ENCODE data around the gene ALG12. TPM values are rescaled to one million over a fixed set of nuclear protein-coding genes. Genes with fewer than 3 reads are reported as not detected.

ALG12 gene
- total and polyA plus RNA-seq, 2 donors (not counting 1 experiment from before 2014, with no cell fraction given): 15.2 to 16.6 TPM

GRCh38 chr22:49904040-49904369 lies 14.2 kb downstream of the ALG12 start:
- no peak overlapping the region for H3K4me2 ChIP-seq (replicated peaks; ENCODE audit: low read depth, low read length, poor library complexity, severe bottlenecking)
- no peaks in the 10 kb centered on the region for H3K4me1 ChIP-seq (ENCODE audit: control insufficient read depth in 2 of 2, insufficient read depth in 2 of 2, low read length in 2 of 2)
- peaks cover 26% of the 10 kb centered on the region for H4K20me1 ChIP-seq (ENCODE audit: control insufficient read depth, insufficient read depth, low read length, poor library complexity, severe bottlenecking)
- over 99% methylated on average over 11 of the region's 11 CpGs for WGBS (ENCODE audit: insufficient coverage)
- Mint-ChIP-seq H3K4me1 (no peaks in the 10 kb centered on the region), H3K27ac (no peak overlapping the region), H3K9me3 (ENCODE audit: insufficient read depth) (no peaks in the 10 kb centered on the region), H3K4me3 (no peak overlapping the region), H3K27me3 (no peaks in the 10 kb centered on the region)
- H3K27ac ChIP-seq (ENCODE audit: low read length in 2 of 2): no peak overlapping the region
- intact Hi-C loops (cut with micrococcal nuclease): no loop called here
- no peak overlapping the region for H3K4me3 ChIP-seq (ENCODE audit: control extremely low read depth in 1 of 5, extremely low read depth in 1 of 5, insufficient read depth in 1 of 5, low read depth in 2 of 5, low read length in 4 of 5)
- no peak for TF ChIP-seq EZH2 (IDR thresholded peaks at IDR 0.05; ENCODE audit: borderline replicate concordance, insufficient read depth, low read depth, low read length, poor library complexity, severe bottlenecking)
- no peak for TF ChIP-seq CTCF (IDR thresholded peaks at IDR 0.05)
- CTCF ChIA-PET: no interaction called here
- POLR2A ChIA-PET: no interaction called here
- no peak for DNase-seq
- no peak for ATAC-seq (ENCODE audit: low read depth)
- no peak overlapping the region for H2AFZ ChIP-seq (ENCODE audit: insufficient read depth, low read depth, low read length, poor library complexity, severe bottlenecking)
- H3K9ac ChIP-seq (ENCODE audit: low read length): no peak overlapping the region
- H3K9me3 ChIP-seq (ENCODE audit: control extremely low read depth in 1 of 3, control insufficient read depth in 2 of 3, insufficient read depth in 1 of 3, low read length in 2 of 3): peaks cover 0 to 10% (median 0%) of the 10 kb centered on the region in 3 donors
- peaks cover 0 to 57% of the 10 kb centered on the region in 2 experiments for H3K36me3 ChIP-seq (replicated peaks in 1 of 2; ENCODE audit: control extremely low read depth in 1 of 2, control insufficient read depth in 1 of 2, extremely low read depth in 1 of 2, insufficient read depth in 2 of 2, low read length in 1 of 2)
- no peaks in the 10 kb centered on the region for H3K27me3 ChIP-seq (replicated peaks in 1 of 4; ENCODE audit: control extremely low read depth in 1 of 4, control insufficient read depth in 3 of 4, insufficient read depth in 4 of 4, low read length in 3 of 4)
- H3K79me2 ChIP-seq (ENCODE audit: control insufficient read depth, insufficient read depth, low read length): peaks cover 26% of the 10 kb centered on the region

GRCh38 chr22:49903322-49904039 lies 14.8 kb downstream of the ALG12 start:
- Mint-ChIP-seq H3K4me3 (no peak overlapping the region), H3K27me3 (no peaks in the 10 kb centered on the region), H3K4me1 (no peaks in the 10 kb centered on the region), H3K9me3 (ENCODE audit: insufficient read depth) (no peaks in the 10 kb centered on the region), H3K27ac (no peak overlapping the region)
- Histone ChIP-seq H3K36me3 (replicated peaks in 1 of 2; ENCODE audit: control extremely low read depth in 1 of 2, control insufficient read depth in 1 of 2, extremely low read depth in 1 of 2, insufficient read depth in 2 of 2, low read length in 1 of 2) (peaks cover 0 to 56% of the 10 kb centered on the region in 2 experiments), H3K4me2 (replicated peaks; ENCODE audit: low read depth, low read length, poor library complexity, severe bottlenecking) (no peak overlapping the region), H3K9ac (ENCODE audit: low read length) (no peak overlapping the region), H3K79me2 (ENCODE audit: control insufficient read depth, insufficient read depth, low read length) (peaks cover 22% of the 10 kb centered on the region), H3K9me3 (ENCODE audit: control extremely low read depth in 1 of 3, control insufficient read depth in 2 of 3, insufficient read depth in 1 of 3, low read length in 2 of 3) (peaks cover 0 to 10% (median 0%) of the 10 kb centered on the region in 3 donors), H2AFZ (ENCODE audit: insufficient read depth, low read depth, low read length, poor library complexity, severe bottlenecking) (no peak overlapping the region), H3K4me1 (ENCODE audit: control insufficient read depth in 2 of 2, insufficient read depth in 2 of 2, low read length in 2 of 2) (no peaks in the 10 kb centered on the region), H3K27me3 (replicated peaks in 1 of 4; ENCODE audit: control extremely low read depth in 1 of 4, control insufficient read depth in 3 of 4, insufficient read depth in 4 of 4, low read length in 3 of 4) (no peaks in the 10 kb centered on the region), H4K20me1 (ENCODE audit: control insufficient read depth, insufficient read depth, low read length, poor library complexity, severe bottlenecking) (peaks cover 26% of the 10 kb centered on the region), H3K4me3 (ENCODE audit: control extremely low read depth in 1 of 5, extremely low read depth in 1 of 5, insufficient read depth in 1 of 5, low read depth in 2 of 5, low read length in 4 of 5) (no peak overlapping the region), H3K27ac (ENCODE audit: low read length in 2 of 2) (no peak overlapping the region)
- TF ChIP-seq CTCF (IDR thresholded peaks at IDR 0.05) (no peak), EZH2 (IDR thresholded peaks at IDR 0.05; ENCODE audit: borderline replicate concordance, insufficient read depth, low read depth, low read length, poor library complexity, severe bottlenecking) (no peak)
- ATAC-seq (ENCODE audit: low read depth): no peak
- CTCF ChIA-PET: no interaction called here
- no peak for DNase-seq
- 92% methylated on average over 17 of the region's 17 CpGs for WGBS (ENCODE audit: insufficient coverage)
- POLR2A ChIA-PET: no interaction called here
- intact Hi-C loops (cut with micrococcal nuclease): no loop called here

Data from B cell (primary cell).